ENCODE results near the gene NUP93.

- TF ChIP-seq CTCF (IDR thresholded peaks at IDR 0.05) (no peak), POLR2AphosphoS5 (IDR thresholded peaks at IDR 0.05) (no peak)
These were observed 28.5 kb downstream of the NUP93 start for GRCh38 chr16:56758432-56758831.
